ENCODE results near the gene RGS18. TPM values are rescaled to one million over a fixed set of nuclear protein-coding genes. Genes with fewer than 3 reads are reported as not detected.

The RGS18 gene
- total RNA-seq, 2 donors from 2014 or later = not detected

DNA sequence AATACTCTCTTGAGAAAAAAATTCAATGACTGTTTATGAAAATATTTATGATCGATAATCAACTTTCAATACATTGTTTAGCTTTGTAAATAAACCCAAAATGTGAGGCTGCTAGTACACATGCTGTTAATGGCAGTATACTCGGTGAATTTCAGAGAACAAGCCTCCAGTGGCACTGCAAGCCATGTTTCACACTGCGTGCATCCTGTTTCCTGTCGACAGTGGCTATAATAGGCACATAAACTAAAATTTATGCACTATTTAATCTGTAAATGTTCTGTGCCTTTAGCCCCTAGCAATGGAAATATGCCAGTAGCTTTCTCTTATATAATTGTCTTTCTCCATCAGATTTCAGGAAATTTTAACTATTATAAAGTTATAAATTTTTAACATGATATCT lies 26.3 kb upstream of the RGS18 start:
- Histone ChIP-seq H3K9ac (ENCODE audit: extremely low read depth, low read length, poor library complexity, severe bottlenecking) (no peak overlapping the region), H3K27ac (ENCODE audit: low read depth, low read length) (no peak overlapping the region), H3K27me3 (ENCODE audit: control insufficient read depth, insufficient read depth, low read length, poor library complexity, severe bottlenecking) (no peaks in the 10 kb centered on the region), H3K9me3 (ENCODE audit: control insufficient read depth, low read length) (peaks cover 4% of the 10 kb centered on the region), H3K4me1 (ENCODE audit: control insufficient read depth, insufficient read depth, low read length) (no peaks in the 10 kb centered on the region), H3K36me3 (ENCODE audit: control insufficient read depth, insufficient read depth, low read length) (no peaks in the 10 kb centered on the region), H3K4me3 (ENCODE audit: low read length) (no peak overlapping the region)
- no peak for DNase-seq
- H3K4me1 Mint-ChIP-seq = no peaks in the 10 kb centered on the region
- no peak overlapping the region for H3K27ac Mint-ChIP-seq
- TF ChIP-seq, protein P1, sequence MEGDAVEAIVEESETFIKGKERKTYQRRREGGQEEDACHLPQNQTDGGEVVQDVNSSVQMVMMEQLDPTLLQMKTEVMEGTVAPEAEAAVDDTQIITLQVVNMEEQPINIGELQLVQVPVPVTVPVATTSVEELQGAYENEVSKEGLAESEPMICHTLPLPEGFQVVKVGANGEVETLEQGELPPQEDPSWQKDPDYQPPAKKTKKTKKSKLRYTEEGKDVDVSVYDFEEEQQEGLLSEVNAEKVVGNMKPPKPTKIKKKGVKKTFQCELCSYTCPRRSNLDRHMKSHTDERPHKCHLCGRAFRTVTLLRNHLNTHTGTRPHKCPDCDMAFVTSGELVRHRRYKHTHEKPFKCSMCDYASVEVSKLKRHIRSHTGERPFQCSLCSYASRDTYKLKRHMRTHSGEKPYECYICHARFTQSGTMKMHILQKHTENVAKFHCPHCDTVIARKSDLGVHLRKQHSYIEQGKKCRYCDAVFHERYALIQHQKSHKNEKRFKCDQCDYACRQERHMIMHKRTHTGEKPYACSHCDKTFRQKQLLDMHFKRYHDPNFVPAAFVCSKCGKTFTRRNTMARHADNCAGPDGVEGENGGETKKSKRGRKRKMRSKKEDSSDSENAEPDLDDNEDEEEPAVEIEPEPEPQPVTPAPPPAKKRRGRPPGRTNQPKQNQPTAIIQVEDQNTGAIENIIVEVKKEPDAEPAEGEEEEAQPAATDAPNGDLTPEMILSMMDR (conservative IDR thresholded peaks at IDR 0.05) = no peak
- 90 to 100% methylated on average over 1 to 4 of the region's 4 CpGs for WGBS, 2 experiments (ENCODE audit: insufficient coverage in 1 of 2, insufficient read length in 1 of 2)
- H3K36me3 Mint-ChIP-seq (ENCODE audit: low read depth) = no peaks in the 10 kb centered on the region
- H3K4me3 Mint-ChIP-seq = no peak overlapping the region
- H3K9me3 Mint-ChIP-seq = peaks cover 5% of the 10 kb centered on the region
- H3K27me3 Mint-ChIP-seq (ENCODE audit: insufficient read depth) = no peaks in the 10 kb centered on the region

DNA sequence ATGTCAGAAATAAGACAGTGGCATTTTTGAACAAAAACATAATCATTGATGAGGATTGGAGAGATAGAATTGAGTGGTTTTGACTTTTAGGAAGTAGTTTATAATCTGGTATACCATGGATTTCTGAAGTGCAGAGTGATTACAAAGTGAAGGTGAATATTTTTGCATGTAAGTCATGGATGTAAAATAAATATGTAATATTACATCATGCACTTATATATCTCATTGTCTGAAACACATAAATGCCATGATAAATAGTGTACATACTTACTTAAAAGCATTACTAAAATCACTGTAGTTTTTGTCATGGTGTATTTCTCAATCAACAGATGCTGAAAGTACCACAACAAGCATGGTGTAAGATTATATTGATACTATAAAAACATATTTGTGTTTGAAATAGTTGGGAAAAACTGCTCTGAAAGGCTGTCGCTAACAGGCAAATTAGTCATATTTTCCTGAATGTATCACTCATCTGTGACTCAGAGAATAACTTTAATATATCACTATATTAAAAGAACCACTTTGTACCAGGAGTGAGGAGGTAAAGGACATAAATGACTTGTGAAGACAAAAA lies 24.8 kb upstream of the RGS18 start:
- DNase-seq = no peak
- Mint-ChIP-seq H3K27me3 (ENCODE audit: insufficient read depth) (no peaks in the 10 kb centered on the region), H3K4me1 (no peaks in the 10 kb centered on the region), H3K9me3 (peaks cover 5% of the 10 kb centered on the region), H3K4me3 (no peak overlapping the region), H3K36me3 (ENCODE audit: low read depth) (no peaks in the 10 kb centered on the region), H3K27ac (no peak overlapping the region)
- no peak overlapping the region for H3K27ac ChIP-seq (ENCODE audit: low read depth, low read length)
- 89% methylated on average over 1 of the region's 1 CpG; no CpG with 5 or more reads in 1 of the 2 experiments for WGBS, 2 experiments (ENCODE audit: insufficient coverage in 1 of 2, insufficient read length in 1 of 2)
- TF ChIP-seq, protein P1 (conservative IDR thresholded peaks at IDR 0.05) = no peak
- no peaks in the 10 kb centered on the region for H3K36me3 ChIP-seq (ENCODE audit: control insufficient read depth, insufficient read depth, low read length)
- no peak overlapping the region for H3K4me3 ChIP-seq (ENCODE audit: low read length)
- H3K9me3 ChIP-seq (ENCODE audit: control insufficient read depth, low read length) = peaks cover 4% of the 10 kb centered on the region
- H3K9ac ChIP-seq (ENCODE audit: extremely low read depth, low read length, poor library complexity, severe bottlenecking) = no peak overlapping the region
- no peaks in the 10 kb centered on the region for H3K27me3 ChIP-seq (ENCODE audit: control insufficient read depth, insufficient read depth, low read length, poor library complexity, severe bottlenecking)
- H3K4me1 ChIP-seq (ENCODE audit: control insufficient read depth, insufficient read depth, low read length) = no peaks in the 10 kb centered on the region

DNA sequence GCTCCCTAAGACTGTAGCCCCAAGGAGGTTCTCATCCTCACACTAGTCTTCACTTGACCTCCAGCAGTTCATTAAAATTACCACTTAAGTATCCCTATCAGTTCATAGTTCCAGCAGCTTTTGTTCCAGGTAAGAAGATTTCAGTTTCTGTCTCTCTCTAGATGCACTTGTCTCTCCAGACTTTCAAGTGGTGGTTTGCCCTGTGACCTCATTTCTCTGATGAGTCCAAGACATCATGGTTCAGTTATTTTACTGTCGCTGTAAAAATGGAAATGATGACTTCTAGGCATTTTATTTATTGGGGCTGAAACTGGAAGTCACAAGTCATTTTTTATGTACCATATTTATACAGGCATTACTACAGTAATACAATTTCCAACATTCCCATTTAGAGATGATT lies 17.9 kb upstream of the RGS18 start:
- Histone ChIP-seq H3K9me3 (ENCODE audit: control insufficient read depth, low read length) (no peaks in the 10 kb centered on the region), H3K36me3 (ENCODE audit: control insufficient read depth, insufficient read depth, low read length) (no peaks in the 10 kb centered on the region), H3K27ac (ENCODE audit: low read depth, low read length) (no peak overlapping the region), H3K27me3 (ENCODE audit: control insufficient read depth, insufficient read depth, low read length, poor library complexity, severe bottlenecking) (no peaks in the 10 kb centered on the region), H3K4me3 (ENCODE audit: low read length) (no peak overlapping the region), H3K4me1 (ENCODE audit: control insufficient read depth, insufficient read depth, low read length) (no peaks in the 10 kb centered on the region), H3K9ac (ENCODE audit: extremely low read depth, low read length, poor library complexity, severe bottlenecking) (no peak overlapping the region)
- TF ChIP-seq, protein P1 (conservative IDR thresholded peaks at IDR 0.05) = no peak
- DNase-seq = no peak
- WGBS, 2 experiments (ENCODE audit: insufficient coverage in 1 of 2, insufficient read length in 1 of 2) = 100% methylated on average over 1 of the region's 1 CpG; no CpG with 5 or more reads in 1 of the 2 experiments
- H3K4me1 Mint-ChIP-seq = no peaks in the 10 kb centered on the region
- no peaks in the 10 kb centered on the region for H3K9me3 Mint-ChIP-seq
- no peaks in the 10 kb centered on the region for H3K36me3 Mint-ChIP-seq (ENCODE audit: low read depth)
- no peak overlapping the region for H3K27ac Mint-ChIP-seq
- no peaks in the 10 kb centered on the region for H3K27me3 Mint-ChIP-seq (ENCODE audit: insufficient read depth)
- H3K4me3 Mint-ChIP-seq = no peak overlapping the region

Measured in endodermal cell (in vitro differentiated cells).